Stimulated activated naive CD4-positive, alpha-beta T cell treated with Interleukin-2 at 50 U/mL for 16 hours (primary cell): ENCODE results near the gene CASK.

Experiments
- DNase-seq: peaks from one replicate; lab custom pipeline; 2025; lab: John Stamatoyannopoulos, UW

CASK gene

DNA sequence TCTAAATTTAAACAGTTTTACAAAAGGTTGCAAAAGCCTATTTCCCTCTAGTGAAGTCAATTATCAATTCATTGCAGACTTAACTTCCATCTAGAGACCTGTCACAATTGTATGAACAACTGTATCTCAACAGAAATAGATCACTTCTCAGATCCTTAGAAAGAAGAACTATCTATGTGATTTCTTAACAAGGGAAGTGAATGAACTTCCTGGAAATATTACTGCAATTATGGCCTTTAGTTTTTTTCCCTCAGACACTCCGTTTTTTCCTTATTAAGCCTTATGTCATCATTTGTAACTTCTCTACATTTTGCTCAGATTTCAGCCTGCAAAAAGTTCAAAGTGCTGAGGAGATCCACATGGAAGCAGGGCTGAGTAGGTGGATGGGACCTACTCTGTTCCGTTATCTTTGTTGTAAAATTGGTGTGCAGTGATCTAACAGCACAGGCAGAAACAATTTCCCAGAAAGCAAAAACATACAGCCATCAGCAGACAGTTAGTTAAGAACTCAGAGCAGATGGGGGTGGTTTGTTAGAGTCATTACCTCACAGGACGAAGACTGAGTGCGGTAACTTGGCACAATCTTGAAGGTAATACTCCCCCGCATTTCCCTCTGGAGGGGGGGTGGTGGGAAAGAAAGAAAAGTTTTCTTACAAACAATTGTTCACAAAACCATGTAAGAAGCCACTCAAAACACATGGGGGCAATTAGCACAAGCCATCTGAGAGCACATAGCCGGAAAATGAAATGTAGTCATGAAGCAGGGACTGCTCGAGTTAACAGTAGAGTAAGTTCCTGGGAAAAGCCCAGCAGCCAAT, 363.9 kb downstream of the CASK start:
- DNase-seq = peak; percentile 2

- DNase-seq = no peak
Observed at GRCh38 chrX:41558531-41558930, 364.8 kb downstream of the CASK start.

DNA sequence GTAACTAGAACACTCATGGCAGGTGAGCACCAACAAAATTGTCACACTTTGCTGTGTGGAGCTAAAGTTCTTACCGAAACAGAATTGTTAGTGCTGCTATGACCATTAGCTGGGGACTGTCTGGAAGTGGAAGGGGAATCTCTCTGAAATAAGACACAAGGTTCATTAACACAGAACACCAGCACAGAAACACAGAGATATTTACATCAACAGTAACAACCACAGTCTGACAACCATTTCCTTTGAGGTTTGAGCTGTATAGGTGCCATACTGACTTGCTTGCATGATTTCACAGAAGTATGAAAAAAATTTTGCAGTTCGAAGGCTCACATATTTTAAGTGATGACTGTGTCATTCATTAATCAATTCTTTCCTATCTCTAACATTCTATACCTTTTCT, 366.4 kb downstream of the CASK start:
- DNase-seq = no peak

DNA sequence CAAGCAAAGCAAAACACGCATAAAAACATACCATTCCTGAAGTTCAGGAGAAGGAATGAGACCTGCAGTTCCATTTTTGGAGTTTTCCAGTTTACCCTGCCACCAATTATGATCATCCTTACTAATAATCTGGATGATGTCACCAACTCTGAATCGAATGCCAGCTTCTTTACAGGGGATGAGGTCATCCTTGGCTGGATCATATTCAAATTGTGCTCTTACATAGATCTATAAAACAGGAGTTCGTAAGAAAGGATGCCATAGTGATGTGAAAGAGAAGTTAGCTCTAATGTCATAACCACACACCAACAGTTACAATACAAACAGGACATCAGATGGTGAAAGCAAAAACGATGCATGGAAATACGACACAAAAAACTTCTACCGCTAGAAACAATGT, 369.7 kb downstream of the CASK start:
- no peak for DNase-seq

DNA sequence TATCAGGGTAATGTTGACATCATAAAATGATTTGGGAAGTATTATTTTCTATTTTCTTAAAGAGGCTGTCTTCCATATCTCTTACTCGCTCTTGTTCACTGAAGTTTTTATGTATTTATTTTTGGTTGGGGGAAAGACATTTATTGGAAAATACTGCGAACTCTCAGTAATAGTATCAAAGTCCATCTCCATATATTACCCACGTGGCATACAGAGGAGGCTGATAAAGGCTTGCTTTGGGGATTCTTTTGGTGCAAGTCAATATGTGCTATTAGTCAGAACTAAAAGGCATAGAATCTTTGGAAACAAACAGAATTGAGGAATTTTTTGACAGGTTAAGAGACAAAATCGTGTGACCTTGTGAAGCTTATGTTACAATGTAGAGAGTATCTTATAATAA, 374.9 kb downstream of the CASK start:
- no peak for DNase-seq

GRCh38 chrX:41543668-41544067, 379.7 kb downstream of the CASK start:
- DNase-seq = no peak

DNA sequence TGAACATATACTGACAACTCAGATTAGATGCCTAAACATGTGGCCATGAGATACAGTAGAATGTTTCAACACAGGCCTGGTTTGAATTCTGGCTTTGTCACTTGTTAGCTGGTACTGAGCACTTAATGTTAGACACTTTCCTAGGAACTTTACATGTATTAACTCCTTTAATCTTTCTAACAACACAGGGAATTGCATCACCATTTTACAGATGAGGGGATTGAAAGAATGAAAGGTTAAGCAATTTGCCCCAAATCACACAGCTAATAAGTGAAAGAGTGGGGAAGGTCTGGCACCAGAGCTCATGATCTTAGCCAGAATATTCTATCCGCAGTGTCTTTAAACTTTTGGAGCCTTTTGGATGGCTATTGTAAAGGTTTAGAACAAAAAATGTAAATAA, 380.3 kb downstream of the CASK start:
- no peak for DNase-seq

DNA sequence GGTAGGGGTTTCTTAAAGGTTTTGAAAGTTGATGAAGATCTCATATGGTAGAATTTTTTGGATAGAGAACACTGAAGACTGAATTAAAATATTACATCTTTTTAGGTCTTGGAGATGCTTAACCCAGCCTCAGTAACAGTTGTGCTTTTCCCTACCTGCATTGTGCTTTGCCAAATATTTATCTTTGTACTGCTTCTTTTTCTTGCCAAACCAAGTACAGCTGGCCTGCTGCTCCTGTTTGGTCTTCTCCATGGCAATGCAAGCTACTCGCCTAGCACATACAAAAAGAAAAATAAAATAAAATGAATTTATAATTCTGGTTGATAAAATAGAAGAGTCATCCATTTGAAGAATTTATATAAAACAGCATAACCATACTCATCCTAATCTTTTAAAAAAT, 380.8 kb downstream of the CASK start:
- no peak for DNase-seq

DNA sequence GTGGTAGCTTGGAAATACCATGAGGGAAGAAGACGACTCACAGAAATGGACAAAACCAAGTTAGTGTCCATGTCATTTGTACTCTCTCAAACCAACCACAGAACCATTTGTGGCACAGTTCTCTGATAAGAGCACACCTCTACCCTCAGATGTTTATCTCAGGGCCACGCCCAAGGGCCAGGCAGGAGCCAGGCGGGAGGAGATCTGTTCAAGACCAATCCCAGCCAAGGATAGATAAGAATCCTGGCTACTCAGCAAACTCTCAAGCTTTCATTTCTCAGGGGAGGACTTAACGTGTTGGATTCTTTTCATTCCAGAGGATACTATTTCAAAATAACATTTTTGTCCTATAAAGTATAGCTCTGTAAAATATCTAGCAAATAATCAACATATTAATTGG, 381.2 kb downstream of the CASK start:
- no peak for DNase-seq

DNA sequence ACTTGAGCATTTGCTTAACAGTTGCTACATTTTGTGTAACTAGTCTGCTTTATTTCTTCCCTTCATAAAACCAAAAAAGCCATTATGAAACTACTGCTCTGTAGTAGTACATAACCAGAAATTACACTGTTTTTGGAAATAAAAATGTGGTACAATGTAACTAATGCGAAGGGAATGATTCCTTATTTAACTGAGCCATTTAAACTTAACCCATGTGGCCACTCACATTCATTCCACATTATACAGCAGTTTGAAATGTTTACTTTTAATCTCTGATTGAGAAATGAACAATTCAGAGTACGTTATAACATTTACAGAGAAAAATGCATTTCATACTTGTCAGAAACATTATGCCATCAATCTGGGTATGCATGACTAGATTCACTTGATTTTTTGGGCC, 382.0 kb downstream of the CASK start:
- no peak for DNase-seq

DNA sequence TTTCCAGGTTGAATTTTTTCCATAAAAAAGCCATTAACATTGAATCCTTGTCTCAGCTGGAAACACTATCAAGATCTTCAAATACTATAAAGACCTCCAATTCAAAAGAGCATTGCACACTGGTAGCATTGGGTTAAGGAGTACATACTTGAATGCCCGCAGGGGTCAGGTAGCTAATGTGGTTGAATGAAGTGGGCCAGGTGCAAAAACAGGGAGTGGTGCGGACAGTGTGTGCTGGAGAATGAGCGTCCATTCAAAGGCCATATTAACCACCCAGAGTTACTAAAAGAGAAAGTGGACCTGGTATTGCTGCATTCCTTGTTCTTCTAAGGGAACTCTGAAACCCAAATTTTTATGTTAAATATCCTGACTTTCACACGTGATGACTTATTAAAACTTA, 384.6 kb downstream of the CASK start:
- DNase-seq = no peak

DNA sequence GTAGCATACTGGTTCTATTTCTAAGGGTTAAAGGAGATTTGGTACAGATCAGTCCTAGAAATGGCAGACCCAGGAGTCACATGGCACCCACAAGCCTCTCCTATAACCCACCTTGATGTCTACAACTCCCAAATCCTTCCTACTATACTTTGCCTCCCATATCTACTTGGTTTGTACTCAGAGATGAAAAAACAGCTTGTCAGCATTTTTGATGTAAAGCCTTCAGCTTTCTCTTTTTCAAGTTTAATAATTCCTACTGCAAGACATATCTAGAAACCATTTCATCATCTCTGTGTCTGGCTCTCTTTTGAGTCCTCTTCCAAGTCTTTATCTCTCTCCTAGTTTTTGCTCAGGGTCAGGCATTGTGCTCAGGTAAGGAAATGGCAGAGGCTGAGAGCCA, 393.3 kb downstream of the CASK start:
- no peak for DNase-seq

DNA sequence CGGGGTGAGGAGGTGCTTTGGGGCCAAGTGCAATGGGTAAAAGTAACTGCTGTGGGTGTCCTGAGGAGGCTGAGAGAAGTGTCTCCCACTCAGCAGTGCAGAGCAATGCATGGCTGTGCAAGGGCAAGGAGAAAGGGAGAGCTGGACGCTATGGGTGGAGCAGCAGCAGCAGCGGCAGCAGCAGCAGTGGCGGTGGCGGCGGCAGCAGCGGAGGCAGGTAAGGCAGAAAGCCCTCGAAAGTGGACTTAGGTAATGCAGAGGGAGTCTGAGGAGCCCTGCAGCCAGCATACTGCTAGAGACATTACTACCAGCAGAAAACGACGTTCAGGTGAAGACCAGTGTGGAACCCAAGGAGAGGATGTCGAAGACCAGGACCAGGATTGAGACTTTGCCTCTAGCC, 394.1 kb downstream of the CASK start:
- DNase-seq = no peak

DNA sequence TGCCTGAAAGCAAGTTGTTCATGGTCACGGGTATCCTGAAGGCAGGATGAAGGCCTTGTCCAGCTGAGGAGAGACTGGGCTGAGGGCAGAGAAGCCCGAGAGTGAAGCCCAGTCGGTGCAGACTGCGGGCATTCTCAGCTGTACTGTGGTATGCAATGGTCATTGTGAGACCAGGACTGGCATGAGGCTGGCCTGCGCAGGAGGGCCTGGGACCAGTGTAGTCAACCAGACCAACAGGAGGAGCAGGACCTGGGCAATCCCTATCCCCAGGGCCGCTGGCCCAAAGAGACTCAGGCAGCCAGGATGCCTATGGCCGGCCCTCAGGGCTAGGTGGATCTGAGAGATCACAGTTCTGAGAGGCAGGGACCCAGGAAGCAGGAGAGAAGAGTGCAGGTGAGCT, 394.6 kb downstream of the CASK start:
- no peak for DNase-seq

DNA sequence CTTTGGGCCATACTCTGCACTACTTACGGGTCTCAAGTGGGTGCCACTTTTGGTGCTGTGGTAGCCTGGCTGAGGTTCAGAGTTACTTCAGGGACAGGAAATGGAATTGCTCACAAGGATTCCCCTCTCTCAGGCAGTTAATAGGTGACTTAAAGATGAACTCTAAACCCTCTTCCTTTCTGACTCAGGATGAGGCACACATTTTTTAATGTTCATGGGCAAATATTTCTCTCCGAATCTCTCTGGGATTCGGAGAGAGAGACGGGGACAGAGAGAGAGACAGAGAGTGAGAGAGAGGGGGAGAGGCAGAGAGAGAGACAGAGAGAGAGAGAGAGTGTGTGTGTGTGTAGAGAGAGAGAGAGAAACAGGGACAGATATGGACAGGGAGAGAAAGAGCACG, 396.4 kb downstream of the CASK start:
- no peak for DNase-seq

DNA sequence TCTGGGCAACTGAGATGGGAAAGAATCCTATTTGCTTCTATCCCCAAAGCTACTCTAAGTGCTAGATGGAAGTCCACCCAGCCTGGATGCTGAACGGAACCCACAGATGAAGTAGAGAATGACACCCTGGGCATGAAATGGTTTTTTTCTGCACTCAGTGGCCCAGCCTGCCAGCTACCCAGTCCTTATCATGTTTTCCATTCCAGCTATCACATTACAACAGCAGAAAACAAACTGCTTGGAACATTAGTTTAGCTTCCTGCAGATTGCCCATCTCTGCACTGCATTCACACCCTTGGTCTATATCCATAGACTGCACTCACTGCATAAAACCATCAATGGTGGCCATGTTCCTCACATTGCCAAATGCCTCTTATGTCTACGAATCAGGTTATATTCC, 397.1 kb downstream of the CASK start:
- DNase-seq = no peak

DNA sequence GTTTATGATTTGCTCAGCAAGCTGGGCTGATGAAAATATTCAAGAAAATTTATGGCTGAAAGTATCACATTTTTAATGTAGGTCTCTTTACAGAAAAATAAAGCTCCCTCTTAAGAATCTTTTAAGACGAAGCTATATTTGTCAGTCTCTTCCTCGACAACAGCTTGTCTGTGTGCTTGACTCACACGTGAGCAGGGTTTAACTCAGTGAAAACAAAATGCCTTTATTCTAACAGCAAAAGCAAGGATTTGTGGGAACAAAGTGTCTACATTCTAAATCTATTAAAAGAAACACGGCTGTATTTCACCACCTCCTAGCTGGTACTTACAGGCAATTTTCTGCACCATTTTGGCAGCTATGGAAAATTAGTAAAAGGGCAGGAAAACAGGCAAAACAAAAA, 400.7 kb downstream of the CASK start:
- DNase-seq = no peak

GRCh38 chrX:41522081-41522480, 401.3 kb downstream of the CASK start:
- DNase-seq = no peak

DNA sequence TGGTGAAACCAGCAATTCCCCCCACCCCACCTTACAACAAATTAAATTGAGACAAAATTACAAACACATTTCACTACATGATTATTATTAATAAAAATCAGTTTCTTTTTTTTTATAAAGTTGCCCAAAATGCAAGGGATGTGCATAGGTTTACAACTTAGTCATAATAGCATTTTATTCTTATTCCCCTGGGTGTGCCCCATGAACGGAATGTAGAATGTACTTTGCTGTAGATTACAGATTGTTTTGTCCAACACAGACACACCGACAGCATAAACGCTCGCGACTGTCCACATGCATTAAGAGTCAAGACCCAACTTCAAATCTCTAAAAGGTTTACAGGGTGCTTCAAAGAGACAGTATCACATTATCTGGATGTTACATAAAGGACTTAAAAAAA, 403.9 kb downstream of the CASK start:
- no peak for DNase-seq

- no peak for DNase-seq
Observed at GRCh38 chrX:41518841-41519220, 404.5 kb downstream of the CASK start.

DNA sequence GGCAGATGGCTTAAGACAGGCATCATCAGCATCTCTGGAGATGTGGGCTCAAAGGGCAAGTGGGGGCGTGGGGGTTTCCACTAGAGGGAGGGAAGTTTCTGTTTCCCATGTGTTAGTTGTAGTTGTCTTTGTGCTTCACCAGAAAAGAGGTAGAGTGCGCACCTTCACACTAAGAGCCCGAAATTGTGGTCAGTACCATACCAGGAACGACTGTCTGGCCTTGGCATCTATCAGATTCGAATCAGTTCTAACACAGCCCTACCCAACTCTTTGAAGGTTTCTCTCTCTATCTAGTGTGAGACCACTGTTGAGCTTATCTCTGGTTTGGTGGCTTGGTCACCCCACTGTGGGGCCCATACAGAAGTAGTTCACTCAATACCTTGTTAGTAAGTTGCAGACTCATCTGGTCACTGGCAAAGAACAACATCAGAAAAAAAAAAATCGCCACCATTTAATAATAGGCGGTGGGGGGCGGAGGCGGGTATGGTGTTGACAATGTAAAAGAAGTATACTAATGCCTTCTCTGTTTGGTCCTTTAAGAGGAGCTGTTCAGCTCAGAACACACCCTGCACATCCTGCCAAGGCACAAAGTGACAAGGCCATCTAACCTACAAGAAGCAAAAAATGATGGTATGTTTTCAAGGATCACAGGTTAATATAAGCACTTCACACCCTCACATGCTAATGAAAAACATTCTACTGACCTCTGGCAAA, 405.1 kb downstream of the CASK start:
- peak; percentile 61 for DNase-seq

DNA sequence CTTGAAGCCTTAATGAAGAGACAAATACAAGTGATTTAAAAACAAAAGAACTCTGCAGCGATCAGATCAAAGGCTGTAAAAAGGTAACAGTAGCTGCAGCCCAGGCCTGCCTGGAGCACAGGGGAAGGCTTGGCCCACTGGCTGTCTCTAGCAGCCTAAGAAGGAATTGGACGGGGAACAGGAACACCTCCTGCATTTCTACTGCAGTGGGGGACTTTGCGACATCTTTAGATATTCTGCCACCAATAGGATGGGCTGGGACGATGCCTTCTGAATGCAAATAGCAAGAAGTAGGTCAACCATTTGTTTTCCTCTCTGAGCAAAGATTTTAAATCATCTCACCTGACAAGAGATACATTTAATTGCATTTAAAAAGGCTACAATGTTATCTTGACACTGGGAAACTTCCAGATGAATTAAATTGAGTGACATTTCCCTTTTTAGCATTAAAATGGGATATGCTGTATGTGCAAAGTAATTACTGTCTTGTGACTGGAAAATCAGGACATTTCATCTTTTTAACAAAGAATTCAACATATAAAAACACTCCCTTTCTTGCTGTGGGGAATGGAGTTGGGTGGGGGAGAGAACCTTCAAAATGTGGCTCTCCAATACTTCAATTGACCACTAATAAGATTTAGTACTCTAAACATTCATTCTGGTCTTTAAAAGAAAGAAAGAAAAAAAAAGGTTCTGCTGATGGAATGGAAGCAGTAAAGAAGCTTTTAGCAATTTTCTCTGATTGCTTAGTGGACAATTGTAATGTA, 406.2 kb downstream of the CASK start:
- no peak for DNase-seq

DNA sequence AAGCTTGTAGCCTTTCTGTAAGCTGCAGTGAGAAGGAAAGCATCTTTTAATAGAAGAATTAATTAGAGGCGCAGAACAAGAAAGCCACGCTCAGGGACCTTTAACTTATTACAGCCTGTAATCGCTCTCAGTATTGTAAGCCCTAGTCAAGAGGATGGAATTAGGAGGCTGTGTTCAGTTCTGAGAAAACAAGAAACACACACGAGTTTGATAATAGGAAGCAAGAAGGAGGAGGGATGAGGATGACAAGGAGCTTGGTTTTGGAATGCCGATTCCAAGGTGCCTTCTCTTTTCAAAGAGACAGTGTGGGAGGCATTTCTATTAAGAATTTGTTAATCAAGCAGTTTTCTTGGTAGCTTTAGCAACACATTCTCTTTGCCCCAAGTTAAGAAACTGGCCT, 406.9 kb downstream of the CASK start:
- no peak for DNase-seq
